Gastroesophageal sphincter (tissue), 4 donors: Measurements from ENCODE around the gene FAM184B. TPM values are rescaled to one million over a fixed set of nuclear protein-coding genes. Genes with fewer than 3 reads are reported as not detected.

ENCODE experiments used
- ATAC-seq: fragments of 150-250 bp; one replicate; pipeline ENCODE4 v1.9.1; 2016; ENCODE audit warnings: mild to moderate bottlenecking, moderate library complexity
- H3K27ac ChIP-seq, 4 donors: fragments of 200-600 bp; sonication (generic) in 3 of 4; 1 replicate in 3 of 4; 2 replicates in 1 of 4; pipeline ENCODE4 v1.5.1; 2016 to 2019
- H3K27me3 ChIP-seq: fragments of 200-600 bp; sonication (generic); one replicate; pipeline ENCODE4 v1.5.1; 2019
- H3K36me3 ChIP-seq, 2 donors: fragments of 200-600 bp; sonication (generic); one replicate each; pipeline ENCODE4 v1.5.1; 2019; ENCODE audit warnings: control low read depth in 1 of 2
- H3K4me1 ChIP-seq, 3 donors: fragments of 200-600 bp; sonication (generic); 1 replicate in 2 of 3; 2 replicates in 1 of 3; pipeline ENCODE4 v1.5.1; 2016 to 2019; ENCODE audit warnings: control low read depth in 2 of 3
- H3K4me3 ChIP-seq, 2 donors: fragments of 200-600 bp; sonication (generic); one replicate each; pipeline ENCODE4 v1.5.1; 2019; ENCODE audit warnings: mild to moderate bottlenecking in 1 of 2, moderate library complexity in 1 of 2
- H3K9me3 ChIP-seq, 3 donors: fragments of 200-600 bp; sonication (generic); one replicate each; pipeline ENCODE4 v1.5.1; 2017 to 2019; ENCODE audit warnings: control low read depth in 2 of 3
- CTCF ChIP-seq, 4 experiments: fragments of 200-600 bp in 2 of 4; fragments of 450-650 bp in 2 of 4; sonication (generic) in 1 of 4; IDR thresholded peaks; one replicate each; pipeline ENCODE4 v1.5.1; 2017 to 2019; ENCODE audit warnings: antibody characterized with exemption in 4 of 4, mild to moderate bottlenecking in 2 of 4, moderate library complexity in 2 of 4
- EP300 ChIP-seq: sonication (generic); formaldehyde crosslinking; IDR thresholded peaks from one replicate; pipeline ENCODE4 v1.6.1; 2017; ENCODE audit warnings: antibody characterized with exemption, mild to moderate bottlenecking
- POLR2A ChIP-seq, 2 donors: fragments of 450-650 bp; IDR thresholded peaks; one replicate each; pipeline ENCODE4 v1.6.1; 2017; ENCODE audit warnings: antibody characterized with exemption in 2 of 2, mild to moderate bottlenecking in 2 of 2, moderate library complexity in 1 of 2
- POLR2AphosphoS5 ChIP-seq: sonication (generic); formaldehyde crosslinking; IDR thresholded peaks from one replicate; pipeline ENCODE4 v1.6.1; 2017; ENCODE audit warnings: antibody characterized with exemption
- WGBS, 2 donors: methylation state at CpG; one replicate each; pipeline ENCODE4 v1.1.5; 2018; ENCODE audit warnings: low coverage in 1 of 2; 5-methylcytosine and 5-hydroxymethylcytosine counted together
- total RNA-seq, 4 donors: library from RNA; depleted of rRNA; stranded (reverse); fragments of >200 nt; gene quantifications; one replicate each; pipeline ENCODE4 v1.1.0, GENCODE V29; 2016

Gene FAM184B
- total RNA-seq, 4 donors from 2014 or later, result under 0.01 TPM; not detected in 3

GRCh38 chr4:17595471-17596005, 185.9 kb downstream of the FAM184B start:
- H3K36me3 ChIP-seq, result peaks cover 0 to 100% of the 10 kb centered on the region in 2 donors
- H3K27me3 ChIP-seq, result no peaks in the 10 kb centered on the region
- TF ChIP-seq POLR2AphosphoS5 (no peak), EP300 (no peak), CTCF (IDR thresholded peaks at IDR 0.05) (no peak), POLR2A (IDR thresholded peaks at IDR 0.05) (no peak)
- H3K27ac ChIP-seq, result no peak overlapping the region
- no peak overlapping the region for H3K4me3 ChIP-seq
- WGBS, 2 donors, result 70 to 92% methylated on average over 5 to 6 of the region's 6 CpGs
- no peaks in the 10 kb centered on the region for H3K4me1 ChIP-seq
- no peaks in the 10 kb centered on the region for H3K9me3 ChIP-seq
- ATAC-seq, result no peak

- 97 to 98% methylated on average over 2 to 3 of the region's 3 CpGs for WGBS, 2 donors
- no peak for TF ChIP-seq EP300
- TF ChIP-seq CTCF (IDR thresholded peaks at IDR 0.05), result no peak
- no peak for TF ChIP-seq POLR2A (IDR thresholded peaks at IDR 0.05)
- TF ChIP-seq POLR2AphosphoS5, result no peak
- ATAC-seq, result no peak
These were observed 192.1 kb downstream of the FAM184B start for GRCh38 chr4:17589355-17589754.

GRCh38 chr4:17587094-17587822, 194.2 kb downstream of the FAM184B start:
- Histone ChIP-seq H3K27ac (no peak overlapping the region), H3K36me3 (peaks cover 2 to 100% of the 10 kb centered on the region in 2 donors), H3K4me1 (no peaks in the 10 kb centered on the region), H3K4me3 (no peak overlapping the region), H3K9me3 (no peaks in the 10 kb centered on the region), H3K27me3 (no peaks in the 10 kb centered on the region)
- TF ChIP-seq CTCF (IDR thresholded peaks at IDR 0.05) (no peak), EP300 (no peak), POLR2AphosphoS5 (no peak), POLR2A (IDR thresholded peaks at IDR 0.05) (no peak)
- ATAC-seq, result no peak
- 79 to 84% methylated on average over 7 to 9 of the region's 9 CpGs for WGBS, 2 donors

More at GRCh38 chr4:17589355-17589754, 192.1 kb downstream of the FAM184B start:
- Histone ChIP-seq H3K4me1 (no peaks in the 10 kb centered on the region), H3K27me3 (no peaks in the 10 kb centered on the region), H3K4me3 (no peak overlapping the region), H3K9me3 (no peaks in the 10 kb centered on the region), H3K36me3 (peaks cover 0 to 100% of the 10 kb centered on the region in 2 donors), H3K27ac (no peak overlapping the region)

- 80 to 95% methylated on average over 1 to 6 of the region's 10 CpGs for WGBS, 2 donors
- TF ChIP-seq CTCF (IDR thresholded peaks at IDR 0.05) (no peak), POLR2AphosphoS5 (no peak), EP300 (no peak)
- H3K4me1 ChIP-seq, result peaks cover 0 to 18% (median 0%) of the 10 kb centered on the region in 3 donors
- no peak for ATAC-seq
- H3K27ac ChIP-seq, result no peak overlapping the region
- H3K9me3 ChIP-seq, result no peaks in the 10 kb centered on the region
- no peak overlapping the region for H3K4me3 ChIP-seq
- H3K27me3 ChIP-seq, result no peaks in the 10 kb centered on the region
- H3K36me3 ChIP-seq, result peaks cover 2 to 92% of the 10 kb centered on the region in 2 donors
These were observed 196.8 kb downstream of the FAM184B start for GRCh38 chr4:17584521-17585213.
